Measurements from ENCODE around the gene CT45A8.
"Not testable (repeated sequence)": the region's sequence is repeated elsewhere in the genome, so short reads cannot be mapped to it uniquely, and the experiment has no call there.

The CT45A8 gene, protein sequence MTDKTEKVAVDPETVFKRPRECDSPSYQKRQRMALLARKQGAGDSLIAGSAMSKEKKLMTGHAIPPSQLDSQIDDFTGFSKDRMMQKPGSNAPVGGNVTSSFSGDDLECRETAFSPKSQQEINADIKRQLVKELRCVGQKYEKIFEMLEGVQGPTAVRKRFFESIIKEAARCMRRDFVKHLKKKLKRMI

DNA sequence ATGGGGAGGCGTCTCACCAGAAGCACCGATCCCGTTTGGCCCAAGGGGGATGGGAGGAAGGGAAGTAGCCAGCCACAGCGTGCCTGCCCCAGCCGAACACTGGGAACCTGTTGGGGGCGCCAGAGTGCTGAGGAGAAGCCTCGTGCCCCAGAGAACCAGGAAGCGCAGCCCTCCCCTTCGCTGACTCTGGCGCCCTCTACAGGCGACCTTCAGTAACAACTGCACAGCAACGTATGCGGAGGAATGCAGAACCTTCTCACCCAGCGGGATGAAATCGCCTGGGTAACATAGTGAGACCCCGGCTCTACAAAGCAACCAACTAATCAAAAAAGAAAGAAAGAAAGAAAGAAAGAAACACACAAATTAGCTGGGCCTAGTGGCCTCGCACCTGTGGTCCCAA, at the start of gene CT45A8:
Gene CT45A8, minus strand, starts transcription at position 101 of the 400 bp plus-strand sequence. CDS start 3,755 bp downstream, outside the sequence.
- H3K4me3 ChIP-seq (ENCODE audit: low read depth, low read length); DNase-seq (ENCODE audit: low read depth): not testable (repeated sequence)

DNA sequence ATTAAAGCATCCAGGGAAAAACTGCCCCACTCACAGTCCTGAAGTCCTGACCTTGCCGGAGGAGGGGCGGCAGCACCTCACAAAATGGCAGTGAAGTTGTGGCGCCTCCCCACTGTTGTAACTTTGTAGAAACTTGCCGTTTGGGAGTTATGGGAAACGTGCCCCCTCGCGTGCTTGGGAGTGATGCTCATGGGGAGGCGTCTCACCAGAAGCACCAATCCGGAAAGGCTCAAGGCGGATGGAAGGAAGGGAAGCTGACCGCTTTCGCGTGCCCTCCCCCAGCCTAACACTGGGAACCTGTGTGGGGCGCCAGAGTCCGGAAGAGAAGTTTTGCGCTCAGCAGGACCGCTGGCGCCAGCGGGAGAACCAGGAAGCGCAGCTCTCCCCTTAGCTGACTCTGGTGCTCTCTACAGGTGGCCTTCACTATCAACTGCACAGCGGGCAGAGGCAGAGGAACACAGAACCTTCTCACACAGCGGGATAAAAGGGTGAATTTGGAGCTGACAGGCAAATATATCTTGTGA, 39.0 kb upstream of the CT45A8 start, which contains the start of the genes CT45A10 and SAGE1:
Gene CT45A10, minus strand, starts transcription at position 151 of the 524 bp plus-strand sequence. CDS start 8,100 bp downstream, outside the sequence.
Gene SAGE1, plus strand, starts transcription at position 423 of the 524 bp plus-strand sequence. CDS start 2,527 bp downstream, outside the sequence.
- TF ChIP-seq, protein P1, sequence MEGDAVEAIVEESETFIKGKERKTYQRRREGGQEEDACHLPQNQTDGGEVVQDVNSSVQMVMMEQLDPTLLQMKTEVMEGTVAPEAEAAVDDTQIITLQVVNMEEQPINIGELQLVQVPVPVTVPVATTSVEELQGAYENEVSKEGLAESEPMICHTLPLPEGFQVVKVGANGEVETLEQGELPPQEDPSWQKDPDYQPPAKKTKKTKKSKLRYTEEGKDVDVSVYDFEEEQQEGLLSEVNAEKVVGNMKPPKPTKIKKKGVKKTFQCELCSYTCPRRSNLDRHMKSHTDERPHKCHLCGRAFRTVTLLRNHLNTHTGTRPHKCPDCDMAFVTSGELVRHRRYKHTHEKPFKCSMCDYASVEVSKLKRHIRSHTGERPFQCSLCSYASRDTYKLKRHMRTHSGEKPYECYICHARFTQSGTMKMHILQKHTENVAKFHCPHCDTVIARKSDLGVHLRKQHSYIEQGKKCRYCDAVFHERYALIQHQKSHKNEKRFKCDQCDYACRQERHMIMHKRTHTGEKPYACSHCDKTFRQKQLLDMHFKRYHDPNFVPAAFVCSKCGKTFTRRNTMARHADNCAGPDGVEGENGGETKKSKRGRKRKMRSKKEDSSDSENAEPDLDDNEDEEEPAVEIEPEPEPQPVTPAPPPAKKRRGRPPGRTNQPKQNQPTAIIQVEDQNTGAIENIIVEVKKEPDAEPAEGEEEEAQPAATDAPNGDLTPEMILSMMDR (IDR thresholded peaks at IDR 0.05; ENCODE audit: low read depth, low read length, missing control alignments): no peak
- DNase-seq (ENCODE audit: low read depth): no peak
- no peak within 1 kb of the TSS for H3K4me3 ChIP-seq (ENCODE audit: low read depth, low read length)

DNA sequence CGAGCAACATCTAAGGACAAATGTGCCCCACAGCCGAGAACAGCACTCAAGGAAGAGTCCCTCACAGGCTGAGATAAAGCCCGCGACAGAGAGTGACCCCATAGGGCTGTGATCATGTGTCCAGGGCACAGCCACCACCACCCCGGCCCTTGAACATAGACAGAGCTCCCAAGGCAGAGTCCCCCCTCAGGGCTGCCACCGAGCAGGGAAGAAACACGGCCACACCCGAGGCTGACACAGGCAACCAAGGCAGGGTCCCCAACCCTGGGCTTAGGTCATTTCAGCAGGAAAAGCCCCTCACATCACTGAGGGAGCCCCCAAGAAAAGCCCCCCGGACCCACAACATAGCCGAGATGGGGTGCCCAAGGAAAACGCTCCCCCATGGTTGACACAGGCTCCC, 38.4 kb upstream of the CT45A8 start:
- TF ChIP-seq, protein P1 (IDR thresholded peaks at IDR 0.05; ENCODE audit: low read depth, low read length, missing control alignments): no peak
- no peak for DNase-seq (ENCODE audit: low read depth)

DNA sequence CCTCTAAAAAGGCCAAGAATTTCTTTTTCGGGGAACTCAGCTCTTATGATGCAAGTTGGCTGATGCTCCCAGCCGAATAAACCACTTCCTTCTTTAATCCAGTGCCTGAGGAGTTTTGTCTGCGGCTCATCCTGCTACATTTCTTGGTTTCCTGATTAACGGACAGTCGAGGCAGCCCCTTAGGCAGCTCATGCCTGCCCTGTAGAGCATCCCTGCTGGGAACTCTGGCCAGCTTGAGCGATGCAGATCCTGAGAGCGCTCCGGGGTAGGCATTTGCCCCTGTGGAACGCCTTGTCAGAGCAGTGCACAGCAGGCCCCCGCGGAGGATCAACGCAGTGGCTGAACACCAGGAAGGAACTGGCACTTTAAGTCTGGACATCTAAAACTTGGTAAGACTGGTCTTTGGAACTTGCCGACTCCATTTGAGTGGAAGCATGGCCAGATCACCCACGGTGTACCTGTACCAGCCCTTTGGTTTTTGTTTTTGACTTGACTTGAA, 35.8 kb upstream of the CT45A8 start:
- DNase-seq (ENCODE audit: low read depth): no peak
- H3K4me3 ChIP-seq (ENCODE audit: low read depth, low read length): no peak overlapping the region
- TF ChIP-seq, protein P1 (IDR thresholded peaks at IDR 0.05; ENCODE audit: low read depth, low read length, missing control alignments): no peak

More for the DNA sequence above, 38.4 kb upstream of the CT45A8 start:
- no peak overlapping the region for H3K4me3 ChIP-seq (ENCODE audit: low read depth, low read length)

DNA sequence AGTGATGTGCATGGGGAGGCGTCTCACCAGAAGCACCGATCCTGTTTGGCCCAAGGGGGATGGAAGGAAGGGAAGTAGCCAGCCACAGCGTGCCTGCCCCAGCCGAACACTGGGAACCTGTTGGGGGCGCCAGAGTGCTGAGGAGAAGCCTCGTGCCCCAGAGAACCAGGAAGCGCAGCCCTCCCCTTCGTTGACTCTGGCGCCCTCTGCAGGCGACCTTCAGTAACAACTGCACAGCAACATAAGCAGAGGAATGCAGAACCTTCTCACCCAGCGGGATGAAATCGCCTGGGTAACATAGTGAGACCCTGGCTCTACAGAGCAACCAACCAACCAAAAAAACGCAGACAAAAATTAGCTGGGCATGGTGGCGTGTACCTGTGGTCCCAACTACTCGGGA, 34.6 kb upstream of the CT45A8 start:
- not testable (repeated sequence) for DNase-seq (ENCODE audit: low read depth); H3K4me3 ChIP-seq (ENCODE audit: low read depth, low read length)
- TF ChIP-seq, protein P1 (IDR thresholded peaks at IDR 0.05; ENCODE audit: low read depth, low read length, missing control alignments): peak; percentile 39

DNA sequence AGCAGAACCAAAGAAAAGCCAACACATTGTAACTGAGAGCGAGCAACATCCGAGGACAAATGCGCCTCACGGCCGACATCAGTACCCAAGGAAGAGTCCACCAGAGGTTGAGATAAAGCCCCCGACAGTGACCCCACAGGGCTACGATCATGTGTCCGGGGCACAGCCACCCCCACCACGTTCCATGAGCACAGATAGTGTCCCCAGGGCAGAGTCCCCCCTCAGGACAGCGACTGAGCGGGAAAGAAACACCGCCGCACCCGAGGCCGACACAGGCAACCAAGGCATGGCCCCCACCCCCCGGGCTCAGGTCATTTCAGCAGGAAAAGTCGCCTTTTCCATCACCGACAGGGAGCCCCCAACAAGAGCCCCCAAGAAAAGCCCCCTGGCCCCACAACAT, 33.9 kb upstream of the CT45A8 start:
- not testable (repeated sequence) for H3K4me3 ChIP-seq (ENCODE audit: low read depth, low read length); DNase-seq (ENCODE audit: low read depth)

DNA sequence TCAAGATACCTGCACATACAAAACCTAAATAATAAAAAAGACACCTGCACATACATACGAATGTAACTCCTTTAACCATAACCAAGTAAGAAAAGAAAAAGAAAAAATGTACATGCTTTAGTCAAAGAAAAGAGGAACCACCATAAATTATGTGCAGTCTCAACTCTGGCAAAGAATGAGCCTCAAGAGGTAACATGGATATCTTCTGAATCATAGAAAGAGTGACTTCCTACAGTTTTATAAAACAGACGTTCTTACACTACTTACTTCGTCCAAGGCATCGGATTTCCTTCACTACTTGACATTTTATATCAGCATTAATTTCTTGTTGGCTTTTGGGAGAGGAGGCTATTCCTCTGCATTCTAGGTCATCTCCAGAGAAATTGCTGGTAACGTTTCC, 28.4 kb upstream of the CT45A8 start:
- DNase-seq (ENCODE audit: low read depth); H3K4me3 ChIP-seq (ENCODE audit: low read depth, low read length): not testable (repeated sequence)

DNA sequence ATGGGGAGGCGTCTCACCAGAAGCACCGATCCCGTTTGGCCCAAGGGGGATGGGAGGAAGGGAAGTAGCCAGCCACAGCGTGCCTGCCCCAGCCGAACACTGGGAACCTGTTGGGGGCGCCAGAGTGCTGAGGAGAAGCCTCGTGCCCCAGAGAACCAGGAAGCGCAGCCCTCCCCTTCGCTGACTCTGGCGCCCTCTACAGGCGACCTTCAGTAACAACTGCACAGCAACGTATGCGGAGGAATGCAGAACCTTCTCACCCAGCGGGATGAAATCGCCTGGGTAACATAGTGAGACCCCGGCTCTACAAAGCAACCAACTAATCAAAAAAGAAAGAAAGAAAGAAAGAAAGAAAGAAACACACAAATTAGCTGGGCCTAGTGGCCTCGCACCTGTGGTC, 17.4 kb upstream of the CT45A8 start, which contains the start of gene CT45A9:
Gene CT45A9, minus strand, starts transcription at position 101 of the 400 bp plus-strand sequence. CDS start 3,751 bp downstream, outside the sequence.
- not testable (repeated sequence) for DNase-seq (ENCODE audit: low read depth); H3K4me3 ChIP-seq (ENCODE audit: low read depth, low read length)

DNA sequence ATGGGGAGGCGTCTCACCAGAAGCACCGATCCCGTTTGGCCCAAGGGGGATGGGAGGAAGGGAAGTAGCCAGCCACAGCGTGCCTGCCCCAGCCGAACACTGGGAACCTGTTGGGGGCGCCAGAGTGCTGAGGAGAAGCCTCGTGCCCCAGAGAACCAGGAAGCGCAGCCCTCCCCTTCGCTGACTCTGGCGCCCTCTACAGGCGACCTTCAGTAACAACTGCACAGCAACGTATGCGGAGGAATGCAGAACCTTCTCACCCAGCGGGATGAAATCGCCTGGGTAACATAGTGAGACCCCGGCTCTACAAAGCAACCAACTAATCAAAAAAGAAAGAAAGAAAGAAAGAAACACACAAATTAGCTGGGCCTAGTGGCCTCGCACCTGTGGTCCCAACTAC, 17.2 kb downstream of the CT45A8 start, which contains the start of gene CT45A7:
Gene CT45A7, minus strand, starts transcription at position 101 of the 400 bp plus-strand sequence. CDS start 3,747 bp downstream, outside the sequence.
- not testable (repeated sequence) for H3K4me3 ChIP-seq (ENCODE audit: low read depth, low read length); DNase-seq (ENCODE audit: low read depth)

DNA sequence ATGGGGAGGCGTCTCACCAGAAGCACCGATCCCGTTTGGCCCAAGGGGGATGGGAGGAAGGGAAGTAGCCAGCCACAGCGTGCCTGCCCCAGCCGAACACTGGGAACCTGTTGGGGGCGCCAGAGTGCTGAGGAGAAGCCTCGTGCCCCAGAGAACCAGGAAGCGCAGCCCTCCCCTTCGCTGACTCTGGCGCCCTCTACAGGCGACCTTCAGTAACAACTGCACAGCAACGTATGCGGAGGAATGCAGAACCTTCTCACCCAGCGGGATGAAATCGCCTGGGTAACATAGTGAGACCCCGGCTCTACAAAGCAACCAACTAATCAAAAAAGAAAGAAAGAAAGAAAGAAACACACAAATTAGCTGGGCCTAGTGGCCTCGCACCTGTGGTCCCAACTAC, 34.4 kb downstream of the CT45A8 start, which contains the start of gene CT45A2:
Gene CT45A2, minus strand, starts transcription at position 101 of the 400 bp plus-strand sequence. CDS start 3,747 bp downstream, outside the sequence.
- not testable (repeated sequence) for DNase-seq (ENCODE audit: low read depth)

DNA sequence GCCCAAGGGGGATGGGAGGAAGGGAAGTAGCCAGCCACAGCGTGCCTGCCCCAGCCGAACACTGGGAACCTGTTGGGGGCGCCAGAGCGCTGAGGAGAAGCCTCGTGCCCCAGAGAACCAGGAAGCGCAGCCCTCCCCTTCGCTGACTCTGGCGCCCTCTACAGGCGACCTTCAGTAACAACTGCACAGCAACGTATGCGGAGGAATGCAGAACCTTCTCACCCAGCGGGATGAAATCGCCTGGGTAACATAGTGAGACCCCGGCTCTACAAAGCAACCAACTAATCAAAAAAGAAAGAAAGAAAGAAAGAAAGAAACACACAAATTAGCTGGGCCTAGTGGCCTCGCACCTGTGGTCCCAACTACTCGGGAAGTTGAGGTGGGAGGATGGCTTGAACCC, 51.7 kb downstream of the CT45A8 start, which contains the start of gene CT45A6:
Gene CT45A6, minus strand, starts transcription at position 101 of the 400 bp plus-strand sequence. CDS start 3,794 bp downstream, outside the sequence.
- not testable (repeated sequence) for DNase-seq (ENCODE audit: low read depth); H3K4me3 ChIP-seq (ENCODE audit: low read depth, low read length)

More for the DNA sequence above, 34.4 kb downstream of the CT45A8 start, which contains the start of gene CT45A2:
- not testable (repeated sequence) for H3K4me3 ChIP-seq (ENCODE audit: low read depth, low read length)

Measured in GM12864 (cell line).